ENCODE results near the gene WASHC4.

GRCh38 chr12:105106621-105107020, 910 bp upstream of the WASHC4 start:
- TF ChIP-seq CTCF (IDR thresholded peaks at IDR 0.05; ENCODE audit: low read length) (no peak), EZH2 (optimal IDR thresholded peaks at IDR 0.05; ENCODE audit: low read depth, low read length) (no peak)
